Renal cortex interstitium (tissue), 11 donors: ENCODE results near the gene EBF4. TPM values are rescaled to one million over a fixed set of nuclear protein-coding genes. Genes with fewer than 3 reads are reported as not detected.
"Not testable (repeated sequence)": the region's sequence is repeated elsewhere in the genome, so short reads cannot be mapped to it uniquely, and the experiment has no call there.

Experiments
- DNase-seq, 11 donors: peaks; one replicate each; pipeline ENCODE4 v3.0.0-alpha.2; 2013; ENCODE audit warnings: low read depth in 9 of 11, low spot score in 4 of 11; ENCODE audit errors: extremely low read depth in 1 of 11
- polyA plus RNA-seq, 3 donors: library from polyadenylated mRNA; unstranded; fragments of 120-200 nt; gene quantifications; one replicate each; pipeline ENCODE4 v1.2.1, GENCODE V29; 2013; ENCODE audit not compliant: insufficient read length in 3 of 3

EBF4 gene
- polyA plus RNA-seq, 3 donors, result 24.6 to 45.7 (median 31.8) TPM

DNA sequence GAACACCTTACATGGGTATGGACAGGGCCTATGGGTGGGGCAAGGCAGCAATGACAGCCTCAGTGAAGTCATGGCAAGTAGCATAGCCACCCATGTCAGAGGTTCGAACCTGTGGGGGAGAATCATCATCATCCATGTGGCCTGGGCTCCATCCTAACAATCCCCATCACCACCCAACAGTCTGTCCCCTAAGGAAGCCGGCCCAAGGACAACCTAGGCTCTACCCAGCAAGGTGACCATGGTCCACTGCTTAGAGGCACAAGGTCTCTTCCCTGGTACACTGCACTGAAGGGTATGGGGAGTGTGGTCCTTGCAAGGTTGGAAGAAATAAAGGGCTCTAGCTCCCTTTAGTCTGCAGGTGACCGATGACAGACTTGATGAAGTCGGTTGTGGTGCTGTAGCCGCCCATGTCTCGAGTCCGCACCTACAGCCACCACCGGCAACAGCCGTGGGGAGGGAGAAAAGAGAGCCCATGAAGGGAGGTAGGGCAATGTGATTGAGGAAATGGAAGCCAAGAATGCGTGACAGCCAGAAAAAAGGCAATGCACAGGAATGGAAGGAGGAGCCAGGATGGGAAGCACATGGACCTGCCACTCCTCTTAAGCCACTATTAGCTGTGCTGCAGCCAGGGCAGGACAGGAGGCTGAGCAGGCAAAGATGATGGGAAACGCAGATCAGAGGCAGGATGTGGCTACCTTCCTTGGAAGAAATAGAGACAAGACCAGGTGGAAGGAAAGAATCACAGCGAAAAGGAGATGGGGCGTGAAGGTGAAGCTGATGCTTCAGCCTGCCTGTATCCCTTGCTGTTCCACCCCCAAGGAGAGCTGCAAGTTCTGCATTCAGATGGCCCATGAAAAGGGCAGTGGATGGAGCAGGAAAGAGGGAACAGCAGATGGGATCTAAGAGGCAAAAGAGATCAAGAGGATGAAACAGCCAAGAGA is 33.9 kb upstream of the EBF4 start:
- no peak for DNase-seq

DNA sequence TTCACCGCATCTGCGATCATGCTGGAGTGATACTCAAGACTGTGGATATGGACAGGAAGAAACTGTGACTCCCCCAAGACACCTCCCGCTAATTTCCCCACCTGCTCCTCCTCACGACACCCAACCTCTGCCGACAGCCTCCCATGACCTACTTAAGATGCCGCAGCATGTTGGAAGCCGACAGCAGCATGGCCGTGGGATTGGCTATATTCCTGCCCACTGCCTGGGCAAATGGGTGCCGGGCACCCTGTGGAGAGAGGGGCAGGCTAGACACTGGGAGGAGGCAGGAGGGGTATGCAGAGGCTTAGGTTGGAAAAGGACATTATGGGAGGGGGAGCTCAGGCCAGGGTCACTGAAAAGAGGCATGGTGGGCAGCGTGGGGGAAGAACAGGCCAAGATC is 33.0 kb upstream of the EBF4 start:
- DNase-seq, result no peak

GRCh38 chr20:2663364-2663886 is 29.2 kb upstream of the EBF4 start:
- no peak for DNase-seq

DNA sequence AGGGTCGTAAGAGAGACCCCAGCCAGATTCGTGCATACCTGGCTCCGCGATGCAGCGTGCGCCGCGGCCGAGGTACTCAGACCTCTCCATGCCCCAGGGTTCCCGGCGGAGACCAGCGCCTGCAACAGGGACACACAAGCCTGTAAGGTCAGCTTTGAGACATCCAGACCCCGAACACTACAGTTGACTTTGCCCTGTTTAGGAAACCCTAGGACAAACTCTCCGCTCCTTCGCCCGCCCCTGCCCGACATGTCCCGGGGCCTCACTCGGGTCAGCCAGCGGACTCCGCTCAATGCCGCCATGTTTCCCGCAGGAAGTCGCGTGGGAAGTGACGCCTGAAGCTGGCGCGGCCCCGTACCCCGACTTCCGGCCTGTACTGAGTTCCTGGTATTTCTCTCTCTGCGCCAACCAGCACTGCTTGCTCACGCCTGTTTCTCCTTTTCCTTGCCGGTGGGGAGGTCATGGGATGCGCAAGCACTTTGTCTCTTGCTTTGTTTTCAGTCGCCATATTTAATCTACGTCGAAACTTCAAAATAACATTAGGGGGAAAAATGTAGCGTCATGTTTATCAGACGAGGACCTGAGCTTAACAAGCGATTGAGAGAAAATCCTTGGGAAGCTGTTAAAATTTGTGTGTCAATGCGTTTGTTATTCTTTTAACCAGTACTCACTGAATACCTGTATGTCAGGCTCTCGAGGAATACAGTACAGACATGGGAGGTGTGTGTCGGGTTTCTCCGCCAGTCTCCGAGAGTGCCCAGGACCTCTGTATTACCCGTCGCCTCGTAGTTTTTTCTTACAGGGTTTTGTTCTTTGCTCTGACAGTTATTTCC is 28.5 kb upstream of the EBF4 start, which contains the start of gene IDH3B:
Gene IDH3B (minus strand): TSS at position 330 of the 833 bp plus-strand sequence. CDS start 28 bp downstream, at position 302.
- peak; percentile 77 to 92 (median 88) for DNase-seq

- no peak for DNase-seq
These were observed 20.6 kb upstream of the EBF4 start for GRCh38 chr20:2671977-2672376.

DNA sequence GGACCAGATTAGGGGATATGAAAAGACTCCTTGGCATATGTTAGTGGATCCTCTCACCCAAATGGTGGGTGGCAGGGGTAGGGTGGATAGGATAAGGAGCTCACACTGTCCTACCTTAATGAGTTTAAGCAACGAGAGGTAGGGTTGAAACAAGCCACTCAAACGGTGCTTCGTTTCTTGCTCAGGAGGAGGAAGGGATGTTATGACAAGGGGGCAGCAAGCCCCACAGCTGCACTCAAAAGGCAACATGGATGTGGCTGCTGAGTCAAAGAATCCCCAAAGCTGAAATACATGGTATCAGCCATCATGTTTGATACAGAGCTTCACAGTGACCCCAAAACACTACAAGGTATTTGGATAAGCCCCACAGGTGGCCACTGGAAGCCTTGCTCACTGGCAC is 20.1 kb upstream of the EBF4 start:
- DNase-seq, result no peak

DNA sequence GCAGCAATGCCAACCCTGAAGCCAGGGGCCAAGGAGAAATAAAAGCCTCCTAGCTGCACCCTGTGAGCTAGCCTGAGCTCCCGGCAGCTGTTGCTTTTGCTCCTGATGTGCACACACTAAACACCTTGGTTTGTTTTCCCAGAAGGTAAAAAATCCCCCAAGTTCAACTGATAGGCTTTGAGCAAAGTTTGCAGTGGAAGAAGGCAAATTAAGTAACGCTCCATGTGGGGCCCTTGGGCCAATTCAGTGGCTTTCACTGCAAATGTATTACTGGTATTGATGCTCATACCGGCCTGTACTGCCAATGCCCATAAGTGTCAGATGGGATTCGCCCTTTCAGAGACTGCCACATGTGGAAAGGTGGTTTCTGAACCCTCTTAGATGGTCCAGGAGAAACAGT is 19.1 kb upstream of the EBF4 start:
- DNase-seq, result no peak

DNA sequence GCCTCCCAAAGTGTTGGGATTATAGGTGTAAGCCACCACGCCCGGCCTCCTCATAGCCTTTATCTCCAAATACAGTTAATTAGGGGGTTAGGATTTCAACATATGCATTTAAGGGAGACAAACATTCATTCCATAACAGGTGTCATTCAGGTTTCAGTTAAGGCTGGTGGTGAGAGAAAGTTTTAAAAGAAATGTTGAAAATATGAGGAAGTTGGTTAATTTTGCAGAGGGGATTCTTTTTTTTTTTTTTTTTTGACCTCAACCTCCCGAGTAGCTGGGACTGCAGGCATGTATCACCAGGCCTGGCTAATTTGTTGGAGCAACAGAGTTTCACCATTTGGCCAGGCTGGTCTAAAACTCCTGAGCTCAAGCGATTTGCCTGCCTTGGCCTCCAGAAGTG is 12.5 kb upstream of the EBF4 start:
- no peak for DNase-seq

- not testable (repeated sequence) for DNase-seq
These were observed 10.5 kb upstream of the EBF4 start for GRCh38 chr20:2682040-2682439.

DNA sequence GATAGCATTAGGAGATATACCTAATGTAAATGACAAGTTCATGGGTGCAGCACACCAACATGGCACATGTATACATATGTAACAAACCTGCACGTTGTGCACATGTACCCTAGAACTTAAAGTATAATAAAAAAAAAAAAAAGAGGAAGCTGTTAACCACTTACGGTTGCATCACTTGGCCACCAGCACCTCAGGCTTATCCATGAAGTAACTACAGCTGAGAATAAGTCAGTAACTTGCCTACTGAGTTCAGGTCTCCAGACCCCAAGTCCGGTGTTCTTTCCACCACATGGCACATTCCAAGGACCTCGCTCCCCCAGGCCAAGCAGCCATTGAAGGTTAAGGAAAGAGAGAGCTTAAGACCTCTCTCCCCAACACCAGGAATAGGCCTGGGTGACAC is 7.8 kb upstream of the EBF4 start:
- DNase-seq, result not testable (repeated sequence)

DNA sequence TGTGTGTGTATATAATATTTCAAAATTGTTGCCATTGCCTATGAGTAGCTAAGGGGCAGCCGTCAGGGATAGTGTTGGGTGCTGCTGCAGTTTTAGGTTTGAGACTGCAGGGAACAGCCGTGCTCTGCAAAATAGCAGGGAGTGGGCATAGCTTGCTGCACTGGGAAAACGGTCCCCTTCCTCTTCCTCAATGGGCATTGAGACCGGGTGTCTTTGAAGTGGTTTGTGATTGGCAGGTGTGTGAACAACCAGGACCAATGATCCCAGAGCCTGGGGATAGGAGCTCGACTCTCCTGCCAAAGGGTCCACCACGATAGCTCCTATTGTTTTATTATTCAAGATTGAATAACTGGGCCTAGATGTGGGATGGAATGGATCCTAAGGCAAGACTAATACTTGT is 5.1 kb upstream of the EBF4 start:
- no peak for DNase-seq

- peak in 1 of 11 donors; percentile 45 for DNase-seq
These were observed 4.5 kb upstream of the EBF4 start for GRCh38 chr20:2688041-2688591.

DNA sequence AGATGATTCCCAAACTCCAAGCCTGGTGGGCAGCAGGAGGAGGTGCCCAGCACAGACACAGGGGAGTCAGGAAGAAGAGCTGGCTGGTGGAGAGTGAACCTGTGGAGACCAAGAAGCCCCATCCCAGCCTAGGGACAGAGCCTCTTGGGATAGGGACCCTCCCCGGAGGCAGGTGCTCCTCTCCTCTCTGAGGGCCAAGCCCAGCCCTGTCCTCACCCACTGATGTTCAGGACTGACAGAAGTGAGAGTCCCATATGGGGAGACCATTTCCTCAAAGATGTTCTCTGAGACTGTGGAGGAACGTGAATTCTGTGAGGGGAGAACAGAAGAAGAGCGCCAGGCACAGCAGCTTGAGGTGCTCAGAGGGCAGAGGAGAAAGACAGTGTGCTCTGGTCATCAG is 2.4 kb upstream of the EBF4 start:
- DNase-seq, result no peak

DNA sequence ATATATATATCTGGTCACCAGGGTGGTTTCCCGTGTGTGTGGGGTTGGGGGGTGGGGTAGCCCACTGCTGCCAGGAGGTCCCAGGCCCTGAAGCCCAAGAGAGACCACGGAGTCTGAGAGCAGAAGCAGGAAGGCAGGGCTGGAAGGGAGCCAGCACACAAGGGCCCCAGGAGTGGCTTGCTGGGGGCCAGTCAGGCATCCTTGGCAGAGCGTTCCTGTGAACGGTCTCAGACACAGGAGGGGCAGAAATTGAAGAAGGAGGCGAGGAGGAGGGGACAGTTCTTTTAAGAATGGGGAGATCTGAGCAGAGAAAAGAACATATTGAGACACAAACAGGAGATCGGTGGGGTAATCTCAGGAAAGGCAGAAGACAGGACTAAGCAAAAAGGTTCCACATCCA is 1.9 kb upstream of the EBF4 start:
- DNase-seq, result no peak

DNA sequence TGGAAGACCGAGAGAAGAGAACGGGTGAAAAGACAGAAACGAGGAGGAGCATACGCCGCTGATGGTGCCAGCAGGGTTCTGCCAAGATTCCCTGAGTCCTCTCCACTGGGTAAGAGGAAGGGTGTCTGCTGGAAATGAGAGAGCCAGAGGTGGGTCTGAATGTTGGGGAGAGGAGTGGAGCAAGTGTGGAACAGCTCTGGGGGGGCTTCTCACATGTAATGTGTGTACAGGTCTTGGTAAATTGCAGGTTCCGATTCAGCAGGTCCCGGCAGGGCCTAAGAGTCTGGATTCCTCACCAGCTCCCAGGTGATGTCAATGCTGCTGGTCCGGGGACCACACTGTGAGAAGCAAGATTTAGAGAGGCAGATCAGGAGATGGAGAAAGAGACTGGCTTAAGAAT is 1.5 kb upstream of the EBF4 start:
- DNase-seq, result no peak

GRCh38 chr20:2691663-2692035 is 931 bp upstream of the EBF4 start:
- DNase-seq, result no peak

GRCh38 chr20:2692886-2693285 is 306 bp downstream of the EBF4 start:
- DNase-seq, result no peak

GRCh38 chr20:2693286-2694007 is 867 bp downstream of the EBF4 start:
- peak in 4 of 11 donors; percentile 25 to 39 (median 33) for DNase-seq

DNA sequence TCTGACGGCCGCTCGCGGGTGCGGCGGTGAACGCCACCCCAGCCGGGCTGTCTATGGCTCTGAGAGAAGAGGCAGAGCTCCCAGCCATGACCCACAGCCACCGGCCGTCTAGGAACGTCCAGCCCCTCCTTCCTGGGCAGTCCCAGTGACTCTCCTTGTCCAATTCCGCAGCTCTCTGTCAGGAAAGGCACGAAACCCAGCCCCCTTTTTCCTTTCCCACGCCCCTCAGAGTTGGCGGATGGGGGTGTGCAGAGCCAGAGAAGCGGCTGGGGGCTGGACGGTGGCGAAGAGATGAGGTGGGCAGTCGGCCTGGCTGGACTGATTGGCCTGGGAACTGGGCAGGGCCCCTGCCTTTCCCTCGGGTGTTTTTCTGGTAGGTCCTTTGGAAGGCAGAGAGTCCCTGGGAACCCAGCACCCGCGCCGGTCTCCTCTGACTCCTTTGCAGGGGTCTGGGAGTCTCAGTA is 1.5 kb downstream of the EBF4 start:
- DNase-seq, result peak in 2 of 11 donors; percentile 14 to 18
